Activated naive CD8-positive, alpha-beta T cell treated with anti-CD3 and anti-CD28 coated beads for 36 hours (primary cell): Measurements from ENCODE around the gene TBC1D4. TPM values are rescaled to one million over a fixed set of nuclear protein-coding genes. Genes with fewer than 3 reads are reported as not detected.

ENCODE experiments used
- DNase-seq: peaks from one replicate; pipeline ENCODE4 v3.0.0; 2021
- H3K27ac Mint-ChIP-seq: one replicate; pipeline ENCODE4 v1.8.0; 2022; ENCODE audit warnings: mild to moderate bottlenecking, moderate library complexity, mixed read lengths
- H3K27me3 Mint-ChIP-seq: one replicate; pipeline ENCODE4 v1.8.0; 2022; ENCODE audit warnings: mild to moderate bottlenecking, mixed read lengths
- H3K36me3 Mint-ChIP-seq: one replicate; pipeline ENCODE4 v1.8.0; 2021; ENCODE audit warnings: mild to moderate bottlenecking, mixed read lengths
- H3K4me1 Mint-ChIP-seq: one replicate; pipeline ENCODE4 v1.8.0; 2021; ENCODE audit warnings: mixed read lengths
- H3K4me3 Mint-ChIP-seq: one replicate; pipeline ENCODE4 v1.8.0; 2022; ENCODE audit warnings: mild to moderate bottlenecking, moderate library complexity, mixed read lengths
- H3K9me3 Mint-ChIP-seq: one replicate; pipeline ENCODE4 v1.8.0; 2022; ENCODE audit warnings: mixed read lengths
- total RNA-seq, 2 experiments: library from RNA; stranded (reverse); gene quantifications; one replicate each; pipeline ENCODE4 v1.2.3, GENCODE V29; 2021

The TBC1D4 gene
- total RNA-seq, 2 experiments from 2014 or later: 41.7 to 46.1 TPM

GRCh38 chr13:75473468-75473867 lies 8.5 kb downstream of the TBC1D4 start:
- Mint-ChIP-seq H3K27me3 (peaks cover 33% of the 10 kb centered on the region), H3K27ac (no peak overlapping the region), H3K4me1 (no peaks in the 10 kb centered on the region), H3K4me3 (no peak overlapping the region), H3K36me3 (no peaks in the 10 kb centered on the region), H3K9me3 (no peaks in the 10 kb centered on the region)
- DNase-seq: no peak

GRCh38 chr13:75470676-75471075 lies 11.3 kb downstream of the TBC1D4 start:
- H3K4me3 Mint-ChIP-seq: no peak overlapping the region
- H3K27ac Mint-ChIP-seq: no peak overlapping the region
- no peaks in the 10 kb centered on the region for H3K36me3 Mint-ChIP-seq
- H3K27me3 Mint-ChIP-seq: peaks cover 13% of the 10 kb centered on the region
- no peak for DNase-seq
- no peaks in the 10 kb centered on the region for H3K9me3 Mint-ChIP-seq
- H3K4me1 Mint-ChIP-seq: no peaks in the 10 kb centered on the region

GRCh38 chr13:75469047-75469446 lies 12.9 kb downstream of the TBC1D4 start:
- Mint-ChIP-seq H3K27me3 (peaks cover 12% of the 10 kb centered on the region), H3K36me3 (no peaks in the 10 kb centered on the region), H3K27ac (no peak overlapping the region), H3K9me3 (no peaks in the 10 kb centered on the region), H3K4me3 (no peak overlapping the region), H3K4me1 (no peaks in the 10 kb centered on the region)
- DNase-seq: no peak

GRCh38 chr13:75468602-75469001 lies 13.4 kb downstream of the TBC1D4 start:
- Mint-ChIP-seq H3K4me1 (no peaks in the 10 kb centered on the region), H3K36me3 (no peaks in the 10 kb centered on the region), H3K9me3 (no peaks in the 10 kb centered on the region), H3K27me3 (peaks cover 10% of the 10 kb centered on the region), H3K27ac (no peak overlapping the region), H3K4me3 (no peak overlapping the region)
- DNase-seq: no peak

- Mint-ChIP-seq H3K27me3 (peaks cover 10% of the 10 kb centered on the region), H3K9me3 (no peaks in the 10 kb centered on the region), H3K27ac (no peak overlapping the region), H3K4me3 (no peak overlapping the region), H3K4me1 (no peaks in the 10 kb centered on the region), H3K36me3 (no peaks in the 10 kb centered on the region)
- DNase-seq: no peak
Measured at GRCh38 chr13:75468098-75468497, 13.9 kb downstream of the TBC1D4 start.

- Mint-ChIP-seq H3K4me3 (no peak overlapping the region), H3K27ac (no peak overlapping the region)
Measured at GRCh38 chr13:75467040-75467728, 14.8 kb downstream of the TBC1D4 start.

GRCh38 chr13:75465236-75465635 lies 16.7 kb downstream of the TBC1D4 start:
- Mint-ChIP-seq H3K27ac (no peak overlapping the region), H3K9me3 (no peaks in the 10 kb centered on the region), H3K4me3 (no peak overlapping the region), H3K36me3 (no peaks in the 10 kb centered on the region), H3K27me3 (no peaks in the 10 kb centered on the region), H3K4me1 (no peaks in the 10 kb centered on the region)
- DNase-seq: no peak

More at GRCh38 chr13:75467040-75467728, 14.8 kb downstream of the TBC1D4 start:
- Mint-ChIP-seq H3K9me3 (no peaks in the 10 kb centered on the region), H3K4me1 (no peaks in the 10 kb centered on the region), H3K27me3 (peaks cover 10% of the 10 kb centered on the region), H3K36me3 (no peaks in the 10 kb centered on the region)
- no peak for DNase-seq

- no peaks in the 10 kb centered on the region for H3K27me3 Mint-ChIP-seq
- H3K4me3 Mint-ChIP-seq: no peak overlapping the region
Measured at GRCh38 chr13:75461314-75461713, 20.7 kb downstream of the TBC1D4 start.

GRCh38 chr13:75460644-75461043 lies 21.3 kb downstream of the TBC1D4 start:
- H3K27ac Mint-ChIP-seq: no peak overlapping the region
- no peaks in the 10 kb centered on the region for H3K9me3 Mint-ChIP-seq
- no peak for DNase-seq
- H3K4me3 Mint-ChIP-seq: no peak overlapping the region
- H3K27me3 Mint-ChIP-seq: no peaks in the 10 kb centered on the region
- H3K36me3 Mint-ChIP-seq: no peaks in the 10 kb centered on the region
- no peaks in the 10 kb centered on the region for H3K4me1 Mint-ChIP-seq

More at GRCh38 chr13:75461314-75461713, 20.7 kb downstream of the TBC1D4 start:
- no peak for DNase-seq
- no peaks in the 10 kb centered on the region for H3K36me3 Mint-ChIP-seq
- no peak overlapping the region for H3K27ac Mint-ChIP-seq
- H3K9me3 Mint-ChIP-seq: no peaks in the 10 kb centered on the region
- H3K4me1 Mint-ChIP-seq: no peaks in the 10 kb centered on the region

GRCh38 chr13:75458696-75459422 lies 23.1 kb downstream of the TBC1D4 start:
- no peaks in the 10 kb centered on the region for H3K4me1 Mint-ChIP-seq
- no peaks in the 10 kb centered on the region for H3K9me3 Mint-ChIP-seq
- no peak overlapping the region for H3K27ac Mint-ChIP-seq
- H3K4me3 Mint-ChIP-seq: no peak overlapping the region
- H3K36me3 Mint-ChIP-seq: no peaks in the 10 kb centered on the region
- peaks cover 5% of the 10 kb centered on the region for H3K27me3 Mint-ChIP-seq
- no peak for DNase-seq

- Mint-ChIP-seq H3K4me3 (no peak overlapping the region), H3K9me3 (no peaks in the 10 kb centered on the region), H3K36me3 (no peaks in the 10 kb centered on the region), H3K4me1 (no peaks in the 10 kb centered on the region), H3K27ac (no peak overlapping the region), H3K27me3 (peaks cover 5% of the 10 kb centered on the region)
- DNase-seq: no peak
Measured at GRCh38 chr13:75455962-75456361, 26.0 kb downstream of the TBC1D4 start.

GRCh38 chr13:75454497-75454896 lies 27.5 kb downstream of the TBC1D4 start:
- Mint-ChIP-seq H3K9me3 (no peaks in the 10 kb centered on the region), H3K27me3 (peaks cover 5% of the 10 kb centered on the region), H3K4me3 (no peak overlapping the region), H3K27ac (no peak overlapping the region), H3K36me3 (no peaks in the 10 kb centered on the region), H3K4me1 (no peaks in the 10 kb centered on the region)
- DNase-seq: no peak

- H3K4me1 Mint-ChIP-seq: no peaks in the 10 kb centered on the region
- no peak overlapping the region for H3K4me3 Mint-ChIP-seq
- no peaks in the 10 kb centered on the region for H3K9me3 Mint-ChIP-seq
- peaks cover 5% of the 10 kb centered on the region for H3K27me3 Mint-ChIP-seq
- DNase-seq: no peak
- no peak overlapping the region for H3K27ac Mint-ChIP-seq
- no peaks in the 10 kb centered on the region for H3K36me3 Mint-ChIP-seq
Measured at GRCh38 chr13:75452564-75452963, 29.4 kb downstream of the TBC1D4 start.

- no peaks in the 10 kb centered on the region for H3K9me3 Mint-ChIP-seq
- no peaks in the 10 kb centered on the region for H3K36me3 Mint-ChIP-seq
- H3K4me1 Mint-ChIP-seq: no peaks in the 10 kb centered on the region
- no peak overlapping the region for H3K27ac Mint-ChIP-seq
- no peak overlapping the region for H3K4me3 Mint-ChIP-seq
- H3K27me3 Mint-ChIP-seq: no peaks in the 10 kb centered on the region
- DNase-seq: no peak
Measured at GRCh38 chr13:75447493-75447892, 34.5 kb downstream of the TBC1D4 start.

GRCh38 chr13:75446874-75447273 lies 35.1 kb downstream of the TBC1D4 start:
- Mint-ChIP-seq H3K27me3 (no peaks in the 10 kb centered on the region), H3K4me1 (no peaks in the 10 kb centered on the region), H3K27ac (no peak overlapping the region), H3K9me3 (no peaks in the 10 kb centered on the region), H3K36me3 (no peaks in the 10 kb centered on the region), H3K4me3 (no peak overlapping the region)
- DNase-seq: no peak
